MM.1S (cell line): Measurements from ENCODE around the gene PPP1CC.

Experiments used
- DNase-seq: peaks from one replicate; pipeline ENCODE4 v3.0.0-alpha.2; 2015
- H2AFZ ChIP-seq: fragments of 300-600 bp; sonication (generic); 2 replicates; pipeline ENCODE4 v1.6.0; 2016; ENCODE audit warnings: antibody characterized with exemption, low read length
- H3F3A ChIP-seq: fragments of 300-600 bp; sonication (generic); 2 replicates; pipeline ENCODE4 v1.6.1; 2016; ENCODE audit warnings: mild to moderate bottlenecking, antibody characterized with exemption, low read length, moderate library complexity, mixed read lengths; ENCODE audit not compliant: insufficient read depth
- H3K27ac ChIP-seq: fragments of 300-600 bp; sonication (generic); 2 replicates; pipeline ENCODE4 v1.5.1; 2016; ENCODE audit warnings: mild to moderate bottlenecking, low read length
- H3K27me3 ChIP-seq: fragments of 300-600 bp; sonication (generic); replicated peaks from 2 replicates; pipeline ENCODE4 v1.6.0; 2016; ENCODE audit warnings: low read length; ENCODE audit not compliant: insufficient read depth
- H3K36me3 ChIP-seq: fragments of 300-600 bp; sonication (generic); replicated peaks from 2 replicates; pipeline ENCODE4 v1.6.1; 2016; ENCODE audit warnings: mild to moderate bottlenecking, low read length, mixed read lengths; ENCODE audit not compliant: insufficient read depth
- H3K4me1 ChIP-seq: fragments of 300-600 bp; sonication (generic); 2 replicates; pipeline ENCODE4 v1.6.1; 2016; ENCODE audit warnings: low read length, mixed read lengths
- H3K4me2 ChIP-seq: fragments of 300-600 bp; sonication (generic); 2 replicates; pipeline ENCODE4 v1.6.0; 2016; ENCODE audit warnings: low read depth, low read length
- H3K4me3 ChIP-seq: fragments of 300-600 bp; sonication (generic); 2 replicates; pipeline ENCODE4 v1.5.1; 2016; ENCODE audit warnings: low read length, mixed read lengths
- H3K79me2 ChIP-seq: fragments of 300-600 bp; sonication (generic); 2 replicates; pipeline ENCODE4 v1.6.1; 2016; ENCODE audit warnings: mixed run types, low read length, mixed read lengths
- H3K9ac ChIP-seq: fragments of 300-600 bp; sonication (generic); 2 replicates; pipeline ENCODE4 v1.6.1; 2016; ENCODE audit warnings: low read length, mixed read lengths
- H3K9me2 ChIP-seq: fragments of 300-600 bp; sonication (generic); replicated peaks from 2 replicates; pipeline ENCODE4 v1.6.1; 2016; ENCODE audit warnings: mild to moderate bottlenecking, low read length, mixed read lengths; ENCODE audit not compliant: insufficient read depth
- H3K9me3 ChIP-seq: fragments of 300-600 bp; sonication (generic); replicated peaks from 2 replicates; pipeline ENCODE4 v1.6.1; 2016; ENCODE audit warnings: mild to moderate bottlenecking, low read length, mixed read lengths; ENCODE audit not compliant: insufficient read depth
- H4K20me1 ChIP-seq: fragments of 300-600 bp; sonication (generic); 2 replicates; pipeline ENCODE4 v1.6.1; 2016; ENCODE audit warnings: mild to moderate bottlenecking, low read length, moderate library complexity, mixed read lengths; ENCODE audit not compliant: insufficient read depth
- EZH2 ChIP-seq: fragments of 300-600 bp; sonication (generic); optimal IDR thresholded peaks from 2 replicates; pipeline ENCODE3; 2017; ENCODE audit warnings: low read depth, mild to moderate bottlenecking, antibody characterized with exemption, low read length, mixed read lengths
- EZH2phosphoT487 ChIP-seq: fragments of 300-600 bp; sonication (generic); IDR thresholded peaks from 2 replicates; pipeline ENCODE4 v1.6.1; 2018; ENCODE audit warnings: antibody characterized with exemption, low read length
- TF ChIP-seq, protein P1 (sequence below): fragments of 300-600 bp; sonication (generic); IDR thresholded peaks from 2 replicates; pipeline ENCODE4 v1.5.1; 2016; ENCODE audit warnings: antibody characterized with exemption, low read length, mixed read lengths

Gene PPP1CC

DNA sequence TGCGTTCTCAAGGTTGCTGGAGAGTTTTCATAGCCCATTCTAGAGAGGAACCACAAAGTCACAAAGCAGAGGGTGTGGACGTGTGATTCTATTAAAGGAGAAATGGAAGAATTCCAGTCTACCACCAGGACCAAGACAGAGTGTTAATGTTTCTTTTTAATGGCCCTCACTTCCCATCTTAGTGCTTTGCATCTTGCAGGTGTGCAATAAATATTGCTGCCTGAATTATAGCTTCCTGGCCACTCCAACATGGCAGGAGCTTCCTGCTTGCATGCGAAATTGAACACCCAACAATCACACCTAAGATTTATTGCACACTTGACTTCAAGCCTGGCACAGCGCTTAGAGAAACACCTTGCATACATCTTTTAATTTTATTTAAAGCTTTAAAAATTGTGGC is 22.4 kb upstream of the PPP1CC start:
- Histone ChIP-seq H3K4me1 (no peaks in the 10 kb centered on the region), H3K79me2 (no peaks in the 10 kb centered on the region), H3K4me2 (no peak overlapping the region), H3K36me3 (no peaks in the 10 kb centered on the region), H3F3A (no peaks in the 10 kb centered on the region), H3K4me3 (no peak overlapping the region), H3K27ac (no peak overlapping the region), H3K9me2 (no peaks in the 10 kb centered on the region), H3K27me3 (no peaks in the 10 kb centered on the region), H3K9ac (no peak overlapping the region), H4K20me1 (no peaks in the 10 kb centered on the region), H2AFZ (no peak overlapping the region), H3K9me3 (no peaks in the 10 kb centered on the region)
- no peak for DNase-seq
- TF ChIP-seq EZH2 (no peak), EZH2phosphoT487 (no peak)
- TF ChIP-seq, protein P1, sequence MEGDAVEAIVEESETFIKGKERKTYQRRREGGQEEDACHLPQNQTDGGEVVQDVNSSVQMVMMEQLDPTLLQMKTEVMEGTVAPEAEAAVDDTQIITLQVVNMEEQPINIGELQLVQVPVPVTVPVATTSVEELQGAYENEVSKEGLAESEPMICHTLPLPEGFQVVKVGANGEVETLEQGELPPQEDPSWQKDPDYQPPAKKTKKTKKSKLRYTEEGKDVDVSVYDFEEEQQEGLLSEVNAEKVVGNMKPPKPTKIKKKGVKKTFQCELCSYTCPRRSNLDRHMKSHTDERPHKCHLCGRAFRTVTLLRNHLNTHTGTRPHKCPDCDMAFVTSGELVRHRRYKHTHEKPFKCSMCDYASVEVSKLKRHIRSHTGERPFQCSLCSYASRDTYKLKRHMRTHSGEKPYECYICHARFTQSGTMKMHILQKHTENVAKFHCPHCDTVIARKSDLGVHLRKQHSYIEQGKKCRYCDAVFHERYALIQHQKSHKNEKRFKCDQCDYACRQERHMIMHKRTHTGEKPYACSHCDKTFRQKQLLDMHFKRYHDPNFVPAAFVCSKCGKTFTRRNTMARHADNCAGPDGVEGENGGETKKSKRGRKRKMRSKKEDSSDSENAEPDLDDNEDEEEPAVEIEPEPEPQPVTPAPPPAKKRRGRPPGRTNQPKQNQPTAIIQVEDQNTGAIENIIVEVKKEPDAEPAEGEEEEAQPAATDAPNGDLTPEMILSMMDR: no peak

DNA sequence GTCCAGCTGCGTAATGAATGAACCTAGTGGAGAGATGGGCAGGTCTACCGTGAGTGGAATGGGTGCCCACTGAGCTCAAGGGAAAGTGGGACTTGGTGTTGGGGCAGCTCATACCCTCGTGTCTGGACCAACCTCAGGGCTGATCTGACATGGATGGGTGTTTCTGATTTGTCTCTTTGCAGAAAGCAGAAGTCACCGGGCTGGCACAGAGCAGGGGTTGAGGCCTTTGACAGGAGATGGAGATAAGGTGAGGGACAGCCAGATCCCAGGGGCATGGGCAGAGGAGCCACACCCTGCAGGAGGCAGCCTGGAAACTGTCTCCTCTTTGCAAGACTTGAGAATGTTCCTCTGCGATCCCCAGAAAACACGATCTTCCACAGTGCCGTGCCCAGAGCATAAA is 20.9 kb upstream of the PPP1CC start:
- Histone ChIP-seq H3K27me3 (no peaks in the 10 kb centered on the region), H3K79me2 (no peaks in the 10 kb centered on the region), H3K4me2 (no peak overlapping the region), H3K4me1 (no peaks in the 10 kb centered on the region), H3K9me2 (no peaks in the 10 kb centered on the region), H4K20me1 (no peaks in the 10 kb centered on the region), H3F3A (no peaks in the 10 kb centered on the region), H3K36me3 (no peaks in the 10 kb centered on the region), H3K9me3 (no peaks in the 10 kb centered on the region), H3K27ac (no peak overlapping the region), H2AFZ (no peak overlapping the region), H3K4me3 (no peak overlapping the region), H3K9ac (no peak overlapping the region)
- DNase-seq: no peak
- no peak for TF ChIP-seq EZH2phosphoT487
- TF ChIP-seq, protein P1: no peak
- TF ChIP-seq EZH2: no peak

DNA sequence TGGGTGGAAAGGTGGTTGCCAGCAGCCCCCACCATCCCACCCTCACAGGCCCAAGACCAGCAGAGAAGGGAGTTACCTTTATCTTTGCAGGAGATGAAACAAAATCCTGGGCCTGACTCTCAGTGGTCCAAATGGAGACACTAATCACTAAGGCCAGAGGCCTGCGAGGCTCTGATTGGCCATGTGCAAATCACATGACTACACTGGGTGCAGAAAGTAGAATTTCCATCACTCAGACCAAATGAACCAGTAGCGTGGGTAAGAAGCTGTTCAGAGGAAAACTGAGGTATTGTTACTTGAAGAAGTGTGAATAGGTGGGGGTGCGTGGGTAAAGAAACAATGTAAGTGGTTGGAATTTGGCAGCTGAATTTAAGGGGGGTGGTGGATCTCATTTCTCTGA is 20.2 kb upstream of the PPP1CC start:
- no peak for DNase-seq
- Histone ChIP-seq H4K20me1 (no peaks in the 10 kb centered on the region), H3K4me3 (no peak overlapping the region), H3K9me3 (no peaks in the 10 kb centered on the region), H3K27me3 (no peaks in the 10 kb centered on the region), H3K4me2 (no peak overlapping the region), H3K79me2 (no peaks in the 10 kb centered on the region), H3K9me2 (no peaks in the 10 kb centered on the region), H3F3A (no peaks in the 10 kb centered on the region), H3K36me3 (no peaks in the 10 kb centered on the region), H2AFZ (no peak overlapping the region), H3K9ac (no peak overlapping the region), H3K27ac (no peak overlapping the region), H3K4me1 (no peaks in the 10 kb centered on the region)
- TF ChIP-seq EZH2phosphoT487 (no peak), EZH2 (no peak)
- TF ChIP-seq, protein P1: no peak
